GM18951 (cell line): Measurements from ENCODE around the gene TTC28.
"Not testable (repeated sequence)": the region's sequence is repeated elsewhere in the genome, so short reads cannot be mapped to it uniquely, and the experiment has no call there.

ENCODE experiments used
- POLR2A ChIP-seq: IDR thresholded peaks from 4 replicates; pipeline ENCODE4 v1.6.1; 2011; ENCODE audit warnings: mild to moderate bottlenecking; ENCODE audit not compliant: insufficient read length, insufficient read depth; ENCODE audit errors: extremely low read depth
- in situ Hi-C: fragments of 300-500 bp; cut with MboI; formaldehyde crosslinking; loops from one replicate; pipeline ENCODE4 v1.12.0; 2022; ENCODE audit warnings: low sequenced_read_pairs, mixed read lengths, inconsistent platforms; ENCODE audit not compliant: unreplicated experiment

The TTC28 gene

DNA sequence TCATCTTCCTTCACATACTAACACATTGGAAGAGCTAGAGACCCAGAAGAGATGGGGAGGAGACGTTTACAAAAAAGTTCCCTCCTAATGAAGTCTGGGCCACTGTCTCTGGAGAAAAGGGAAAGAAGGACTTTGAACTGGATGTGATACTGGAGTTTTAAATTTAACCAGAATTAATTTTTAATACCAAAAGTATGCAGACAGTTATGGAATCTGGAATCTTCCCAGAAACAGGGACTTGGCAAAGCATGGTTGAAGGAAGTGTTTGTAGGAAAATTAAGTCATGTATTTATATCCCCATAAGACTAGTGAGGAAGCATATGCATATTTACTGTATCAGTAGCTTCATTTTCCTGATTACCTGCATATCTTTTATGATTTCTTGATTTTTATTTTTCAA, 215.5 kb downstream of the TTC28 start:
- TF ChIP-seq POLR2A: no peak
- in situ Hi-C loops: no loop called here

GRCh38 chr22:28463408-28463807, 216.2 kb downstream of the TTC28 start:
- in situ Hi-C loops: not testable (repeated sequence)

GRCh38 chr22:28462901-28463300, 216.7 kb downstream of the TTC28 start:
- no peak for TF ChIP-seq POLR2A
- in situ Hi-C loops: no loop called here

DNA sequence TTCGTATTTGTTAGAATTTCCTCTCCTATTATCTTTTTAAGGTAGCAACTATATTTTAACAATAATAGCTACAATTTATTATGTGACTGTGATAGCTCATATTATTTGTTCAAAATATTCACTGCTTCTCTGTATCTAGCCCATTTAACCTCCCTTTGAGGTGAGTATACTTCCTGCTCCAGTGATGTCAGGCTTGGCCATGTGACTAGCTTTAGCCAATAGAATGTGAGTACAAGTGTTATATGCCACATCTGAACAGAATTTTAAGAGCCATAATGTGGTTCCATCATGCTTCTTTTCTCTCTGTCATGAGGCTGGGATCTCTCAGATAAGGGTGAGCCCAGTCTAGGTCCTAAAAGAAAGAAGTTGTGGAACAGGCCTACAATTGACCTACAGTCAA, 217.6 kb downstream of the TTC28 start:
- TF ChIP-seq POLR2A: no peak
- in situ Hi-C loops: no loop called here

DNA sequence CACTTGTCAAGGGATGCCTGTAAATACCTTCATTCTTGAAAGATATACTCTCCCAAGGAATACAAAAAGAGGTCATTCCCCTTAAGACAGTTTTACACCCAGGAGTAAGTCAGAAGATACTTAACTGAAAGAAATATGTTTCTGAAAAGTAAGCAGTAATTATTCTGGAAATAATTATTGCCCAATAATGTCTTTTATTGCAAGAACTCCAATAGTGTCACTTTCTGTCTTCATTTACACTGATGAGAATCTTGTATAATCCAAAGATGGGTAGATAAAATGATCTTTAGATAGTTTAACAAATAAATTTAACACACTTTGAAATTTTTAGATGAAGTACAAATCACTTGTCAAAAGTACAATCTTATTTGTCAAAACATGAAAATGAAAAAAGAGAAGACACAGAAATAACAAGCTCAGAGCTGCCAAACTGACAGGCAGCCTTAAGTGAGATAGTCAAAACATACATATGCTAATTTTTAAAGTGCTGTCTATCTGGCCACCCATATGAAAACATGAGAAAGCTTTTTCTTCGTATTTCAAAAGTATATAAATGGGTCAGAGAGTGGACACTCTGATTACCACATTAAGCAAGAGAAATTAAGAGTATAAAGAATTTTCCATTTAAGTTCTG, 225.1 kb downstream of the TTC28 start:
- in situ Hi-C loops: no loop called here
- no peak for TF ChIP-seq POLR2A

GRCh38 chr22:28450109-28450508, 229.5 kb downstream of the TTC28 start:
- in situ Hi-C loops: no loop called here
- no peak for TF ChIP-seq POLR2A

DNA sequence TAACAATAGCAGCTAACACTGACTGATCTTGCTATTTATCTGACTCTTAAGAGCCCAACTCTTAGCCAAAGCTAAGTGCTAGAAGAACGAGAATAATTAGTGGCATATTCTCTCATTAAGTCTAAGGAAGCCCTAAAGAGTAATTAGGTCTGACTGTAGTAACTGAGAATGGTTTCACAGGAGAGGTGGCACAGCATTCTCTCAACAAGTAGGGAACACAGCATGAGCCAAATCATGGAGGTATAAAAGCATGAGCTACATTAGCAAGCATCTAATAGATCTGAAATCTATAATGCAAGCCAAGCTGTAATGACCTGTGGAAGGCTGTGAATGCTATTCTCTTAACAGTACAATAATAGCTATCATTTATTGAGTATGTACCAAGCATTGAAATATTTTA, 230.6 kb downstream of the TTC28 start:
- in situ Hi-C loops: loop anchor here (25.0 kb wide), 1 partner anchor 412 kb away; no protein-coding TSS in a partner anchor
- no peak for TF ChIP-seq POLR2A

DNA sequence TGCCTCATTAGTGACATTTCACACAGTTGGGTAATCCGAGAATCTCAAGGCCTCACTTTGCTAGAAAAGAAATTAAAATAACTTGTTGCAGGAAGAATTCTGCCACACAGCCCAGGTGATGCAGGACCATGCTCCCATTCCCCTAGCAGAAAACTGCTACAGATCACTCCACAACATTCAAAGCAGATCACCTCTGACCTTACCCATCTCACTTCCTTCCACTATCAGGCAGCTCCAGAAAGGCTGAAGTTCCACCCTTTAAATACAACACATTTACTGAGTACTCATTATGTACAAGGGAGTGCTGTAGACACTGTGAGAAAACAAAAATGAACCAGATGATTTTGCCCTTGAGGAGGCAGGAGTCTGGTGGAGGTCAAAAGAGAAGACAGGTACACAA, 231.0 kb downstream of the TTC28 start:
- TF ChIP-seq POLR2A: no peak
- in situ Hi-C loops: loop anchor here (25.0 kb wide), 1 partner anchor 411 kb away; no protein-coding TSS in a partner anchor

GRCh38 chr22:28444659-28445058, 235.0 kb downstream of the TTC28 start:
- in situ Hi-C loops: loop anchor here (25.0 kb wide), 1 partner anchor 407 kb away; no protein-coding TSS in a partner anchor
- no peak for TF ChIP-seq POLR2A

DNA sequence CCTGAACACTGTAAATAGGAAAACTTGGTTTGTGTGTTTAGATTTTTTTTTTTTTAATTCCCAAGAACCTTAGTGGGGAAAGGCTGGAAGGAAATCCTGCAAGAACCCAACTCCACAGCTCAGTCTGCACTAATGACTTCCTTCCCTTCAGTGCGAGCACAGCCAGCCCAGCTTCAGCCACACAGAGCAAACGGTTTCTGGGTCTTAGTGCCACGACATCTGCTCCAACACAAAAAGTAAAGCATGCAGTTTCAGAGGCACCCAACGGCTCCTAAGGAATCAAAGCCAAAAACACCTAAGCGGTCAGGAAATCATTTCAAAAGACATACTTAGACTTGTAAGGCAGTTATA, 236.1 kb downstream of the TTC28 start:
- in situ Hi-C loops: loop anchor here (25.0 kb wide), 1 partner anchor 406 kb away; no protein-coding TSS in a partner anchor
- TF ChIP-seq POLR2A: no peak

GRCh38 chr22:28442711-28443525, 236.7 kb downstream of the TTC28 start:
- in situ Hi-C loops: loop anchor here (25.0 kb wide), 1 partner anchor 406 kb away; no protein-coding TSS in a partner anchor
- TF ChIP-seq POLR2A: no peak

- in situ Hi-C loops: loop anchor here (25.0 kb wide), 1 partner anchor 405 kb away; no protein-coding TSS in a partner anchor
- TF ChIP-seq POLR2A: no peak
Observed at GRCh38 chr22:28442264-28442710, 237.4 kb downstream of the TTC28 start.

GRCh38 chr22:28441720-28442263, 237.8 kb downstream of the TTC28 start:
- in situ Hi-C loops: loop anchor here (25.0 kb wide), 1 partner anchor 404 kb away; no protein-coding TSS in a partner anchor
- TF ChIP-seq POLR2A: no peak

GRCh38 chr22:28440592-28441390, 238.8 kb downstream of the TTC28 start:
- in situ Hi-C loops: loop anchor here (25.0 kb wide), 1 partner anchor 403 kb away; no protein-coding TSS in a partner anchor
- no peak for TF ChIP-seq POLR2A
